SU-DHL-6 (cell line): ENCODE measurements around the gene RILP.
"Not testable (repeated sequence)": the region's sequence is repeated elsewhere in the genome, so short reads cannot be mapped to it uniquely, and the experiment has no call there.

Source experiments
- H2AFZ ChIP-seq: fragments of 200-600 bp; sonication (generic); 2 replicates; pipeline ENCODE4 v1.6.1; 2014; ENCODE audit warnings: low read depth, mild to moderate bottlenecking, moderate library complexity, mixed read lengths, antibody characterized with exemption, low read length; ENCODE audit not compliant: severe bottlenecking
- H3F3A ChIP-seq: fragments of 200-600 bp; shearing (Covaris generic); 2 replicates; pipeline ENCODE4 v1.6.0; 2016; ENCODE audit warnings: antibody characterized with exemption, mild to moderate bottlenecking; ENCODE audit not compliant: insufficient read depth
- H3K27ac ChIP-seq: fragments of 200-600 bp; sonication (generic); 2 replicates; pipeline ENCODE4 v1.5.1; 2016; ENCODE audit warnings: low read depth, mild to moderate bottlenecking, low read length, moderate library complexity, mixed read lengths
- H3K27me3 ChIP-seq: fragments of 200-600 bp; sonication (generic), shearing (Covaris generic); 2 replicates; pipeline ENCODE4 v1.6.0; 2014; ENCODE audit warnings: mild to moderate bottlenecking, low read length
- H3K36me3 ChIP-seq: fragments of 200-600 bp; sonication (generic); 2 replicates; pipeline ENCODE4 v1.6.1; 2014; ENCODE audit warnings: mild to moderate bottlenecking, low read length, mixed read lengths
- H3K4me2 ChIP-seq: fragments of 300-600, 200-600 bp; shearing (Covaris generic), sonication (generic); 2 replicates; pipeline ENCODE4 v1.6.0; 2014; ENCODE audit warnings: low read length, low read depth, mild to moderate bottlenecking; ENCODE audit not compliant: poor library complexity, severe bottlenecking
- H3K4me3 ChIP-seq: fragments of 200-600 bp; sonication (generic); 2 replicates; pipeline ENCODE4 v1.5.1; 2014; ENCODE audit warnings: antibody characterized with exemption, low read length, mild to moderate bottlenecking, mixed read lengths; ENCODE audit not compliant: insufficient read depth, poor library complexity, severe bottlenecking
- H3K79me2 ChIP-seq: fragments of 200-600 bp; sonication (generic); 2 replicates; pipeline ENCODE4 v1.6.1; 2014; ENCODE audit warnings: mild to moderate bottlenecking, low read length, moderate library complexity; ENCODE audit not compliant: insufficient read depth
- H3K9ac ChIP-seq: fragments of 200-600 bp; sonication (generic); 2 replicates; pipeline ENCODE4 v1.7.0; 2014; ENCODE audit warnings: mild to moderate bottlenecking, low read length
- H3K9me2 ChIP-seq: fragments of 200-600 bp; sonication (generic); replicated peaks from 2 replicates; pipeline ENCODE4 v1.6.1; 2014; ENCODE audit warnings: low read length; ENCODE audit not compliant: insufficient read depth
- H3K9me3 ChIP-seq: fragments of 200-600 bp; sonication (generic); 2 replicates; pipeline ENCODE4 v1.6.1; 2014; ENCODE audit warnings: low read length, mixed read lengths; ENCODE audit not compliant: insufficient read depth
- H4K20me1 ChIP-seq: fragments of 200-600 bp; sonication (generic); 2 replicates; pipeline ENCODE4 v1.6.1; 2014; ENCODE audit warnings: low read depth, mild to moderate bottlenecking, antibody characterized with exemption, low read length, moderate library complexity, mixed read lengths
- CTCF ChIP-seq: fragments of 200-600 bp; sonication (generic); IDR thresholded peaks from one replicate; pipeline ENCODE4 v1.5.1; 2017; ENCODE audit warnings: antibody characterized with exemption, mild to moderate bottlenecking, low read length, moderate library complexity; ENCODE audit not compliant: insufficient read depth, poor library complexity, severe bottlenecking
- EZH2phosphoT487 ChIP-seq: fragments of 200-600 bp; sonication (generic), shearing (Covaris generic); conservative IDR thresholded peaks from 2 replicates; pipeline ENCODE4 v1.6.1; 2018; ENCODE audit warnings: mild to moderate bottlenecking, antibody characterized with exemption, low read length, moderate library complexity, mixed read lengths

RILP gene

GRCh38 chr17:1653735-1654134 lies 4.1 kb upstream of the RILP start:
- Histone ChIP-seq H4K20me1 (no peaks in the 10 kb centered on the region), H3K27ac (no peak overlapping the region), H3K36me3 (peaks cover 18% of the 10 kb centered on the region; the same call in 1 of the 2 replicates), H3K4me3 (no peak overlapping the region), H3K79me2 (0 out of 2 replicates have a peak, but pooled peaks cover 2% of the 10 kb centered on the region), H3K9me2 (no peaks in the 10 kb centered on the region), H2AFZ (no peak overlapping the region), H3F3A (peaks cover 19% of the 10 kb centered on the region; the same call in 1 of the 2 replicates), H3K4me2 (no peak overlapping the region), H3K27me3 (no peaks in the 10 kb centered on the region), H3K9ac (no peak overlapping the region), H3K9me3 (no peaks in the 10 kb centered on the region)
- TF ChIP-seq CTCF, result no peak
- TF ChIP-seq EZH2phosphoT487, result no peak

GRCh38 chr17:1652794-1653193 lies 3.1 kb upstream of the RILP start:
- not testable (repeated sequence) for H3K27me3 ChIP-seq, H3K9ac ChIP-seq, H3K79me2 ChIP-seq, H3K4me2 ChIP-seq, H3K9me2 ChIP-seq, H3K4me3 ChIP-seq, H3K9me3 ChIP-seq, H4K20me1 ChIP-seq, H3K27ac ChIP-seq, H2AFZ ChIP-seq
- Histone ChIP-seq H3K36me3 (peaks cover 15% of the 10 kb centered on the region; the same call in 1 of the 2 replicates), H3F3A (peaks cover 19% of the 10 kb centered on the region; the same call in 1 of the 2 replicates)

GRCh38 chr17:1651559-1651844 lies 1.8 kb upstream of the RILP start:
- H3K4me3 ChIP-seq, result no peak overlapping the region
- no peaks in the 10 kb centered on the region for H3K9me3 ChIP-seq
- H3K36me3 ChIP-seq, result peaks cover 9% of the 10 kb centered on the region; the same call in 1 of the 2 replicates
- no peak overlapping the region for H3K9ac ChIP-seq
- H3K27me3 ChIP-seq, result no peaks in the 10 kb centered on the region
- no peaks in the 10 kb centered on the region for H3K9me2 ChIP-seq
- TF ChIP-seq EZH2phosphoT487, result no peak
- no peak for TF ChIP-seq CTCF
- H2AFZ ChIP-seq, result no peak overlapping the region
- no peaks in the 10 kb centered on the region for H4K20me1 ChIP-seq
- H3K27ac ChIP-seq, result no peak overlapping the region
- H3K4me2 ChIP-seq, result no peak overlapping the region
- H3F3A ChIP-seq, result peaks cover 19% of the 10 kb centered on the region; the same call in 1 of the 2 replicates
- H3K79me2 ChIP-seq, result no peaks in the 10 kb centered on the region

GRCh38 chr17:1650731-1651558 lies 1.3 kb upstream of the RILP start:
- no peak overlapping the region for H3K27ac ChIP-seq
- no peak overlapping the region for H3K9ac ChIP-seq
- no peak overlapping the region for H2AFZ ChIP-seq
- TF ChIP-seq EZH2phosphoT487 (no peak), CTCF (no peak)
- H3K27me3 ChIP-seq, result no peaks in the 10 kb centered on the region
- no peaks in the 10 kb centered on the region for H3K9me3 ChIP-seq
- no peaks in the 10 kb centered on the region for H3K9me2 ChIP-seq
- no peaks in the 10 kb centered on the region for H4K20me1 ChIP-seq
- H3K4me2 ChIP-seq, result no peak overlapping the region
- no peaks in the 10 kb centered on the region for H3K79me2 ChIP-seq
- H3K4me3 ChIP-seq, result no peak overlapping the region
- H3F3A ChIP-seq, result peaks cover 19% of the 10 kb centered on the region; the same call in 1 of the 2 replicates
- H3K36me3 ChIP-seq, result peaks cover 8% of the 10 kb centered on the region; the same call in 1 of the 2 replicates
